GM21576 (cell line): Measurements from ENCODE around the gene MAP2.

Source experiments
- ATAC-seq: cut with Tn5 transposase; IDR thresholded peaks from one replicate; pipeline ENCODE4 v1.9.1; 2021; ENCODE audit warnings: mild to moderate bottlenecking, moderate library complexity; ENCODE audit not compliant: unreplicated experiment

Gene MAP2

DNA sequence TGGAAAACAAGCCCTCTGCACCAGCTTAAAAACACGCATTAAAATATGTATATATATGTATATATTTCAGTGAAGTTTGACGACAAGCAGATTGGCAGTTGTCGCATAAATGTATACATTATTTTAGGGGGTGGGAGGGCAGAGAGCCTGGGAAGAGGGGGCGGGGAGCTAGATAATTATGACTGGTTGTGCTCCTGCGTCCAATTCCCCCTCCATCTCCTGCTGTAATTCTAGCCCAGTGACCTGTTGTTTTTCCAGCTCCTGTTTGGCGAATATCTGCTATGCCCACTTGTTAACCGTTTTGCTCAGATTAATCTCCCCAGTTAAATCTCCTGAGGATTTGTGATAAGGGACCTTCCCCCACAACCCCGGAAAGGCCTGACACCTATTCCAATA, 348.4 kb downstream of the MAP2 start:
- no peak for ATAC-seq

DNA sequence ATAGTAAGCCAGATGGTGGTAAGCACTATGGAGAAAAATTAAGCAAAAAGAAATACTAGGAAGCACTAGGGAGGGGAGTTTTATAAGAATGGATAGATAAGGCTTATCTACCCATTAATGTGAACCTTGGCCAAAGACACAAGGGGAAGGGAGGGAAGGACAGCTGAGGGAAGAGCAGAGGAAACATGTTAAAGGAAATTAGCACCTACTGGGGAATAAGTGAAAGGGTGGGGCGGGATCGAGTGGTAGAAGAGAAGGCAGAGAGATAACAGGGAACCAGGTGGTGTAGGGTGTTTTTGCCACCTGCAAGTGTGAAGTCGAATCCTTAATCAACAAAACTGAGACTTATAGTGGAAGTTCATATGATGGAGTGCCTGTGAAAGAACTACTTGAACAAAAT, 349.5 kb downstream of the MAP2 start:
- no peak for ATAC-seq
